Spleen (tissue), 11 donors: ENCODE data around the gene MX2. TPM values are rescaled to one million over a fixed set of nuclear protein-coding genes. Genes with fewer than 3 reads are reported as not detected.

ENCODE experiments used
- DNase-seq: peaks from one replicate; pipeline ENCODE4 v3.0.0-alpha.2; 2020
- H3K27ac ChIP-seq, 8 donors: fragments of 200-600 bp; sonication (generic) in 7 of 8; 1 replicate in 4 of 8; 2 replicates in 4 of 8; pipeline versions ENCODE4 v1.5.0 to v1.8.0; 2016 to 2021; ENCODE audit warnings: inconsistent platforms in 4 of 8, mild to moderate bottlenecking in 4 of 8, moderate library complexity in 1 of 8
- H3K27me3 ChIP-seq, 7 donors: fragments of 200-600 bp; sonication (generic) in 6 of 7; replicated peaks in 1 of 7; 1 replicate in 4 of 7; 2 replicates in 3 of 7; pipeline versions ENCODE4 v1.5.0 to v1.8.0; 2016 to 2021; ENCODE audit warnings: inconsistent platforms in 3 of 7, mild to moderate bottlenecking in 1 of 7
- H3K36me3 ChIP-seq, 6 donors: fragments of 200-600 bp; sonication (generic) in 5 of 6; 1 replicate in 4 of 6; 2 replicates in 2 of 6; pipeline versions ENCODE4 v1.5.0 to v1.8.0; 2016 to 2021; ENCODE audit warnings: inconsistent platforms in 2 of 6
- H3K4me1 ChIP-seq, 6 donors: fragments of 200-600 bp; sonication (generic) in 5 of 6; 1 replicate in 3 of 6; 2 replicates in 3 of 6; pipeline versions ENCODE4 v1.5.0 to v1.8.0; 2016 to 2021; ENCODE audit warnings: inconsistent platforms in 3 of 6
- H3K4me3 ChIP-seq, 8 donors: fragments of 200-600 bp; sonication (generic) in 7 of 8; 1 replicate in 4 of 8; 2 replicates in 4 of 8; pipeline versions ENCODE4 v1.5.0 to v1.8.0; 2016 to 2021; ENCODE audit warnings: inconsistent platforms in 4 of 8, mild to moderate bottlenecking in 4 of 8, moderate library complexity in 2 of 8
- H3K9me3 ChIP-seq, 8 donors: fragments of 200-600 bp; sonication (generic) in 7 of 8; 1 replicate in 4 of 8; 2 replicates in 4 of 8; pipeline versions ENCODE4 v1.5.0 to v1.8.0; 2016 to 2021; ENCODE audit warnings: inconsistent platforms in 4 of 8
- POLR2A ChIP-seq, 3 donors: fragments of 450-650 bp; IDR thresholded peaks; one replicate each; pipeline ENCODE4 v1.5.1; 2017; ENCODE audit warnings: antibody characterized with exemption in 3 of 3, mild to moderate bottlenecking in 1 of 3
- POLR2AphosphoS5 ChIP-seq, 3 donors: sonication (generic); formaldehyde crosslinking; IDR thresholded peaks; one replicate each; pipeline ENCODE4 v1.5.1; 2017; ENCODE audit warnings: antibody characterized with exemption in 3 of 3
- WGBS, 5 donors: extraction: QIAGEN DNeasy Blood & Tissue Kit in 3 of 5; methylation state at CpG; one replicate each; pipeline versions ENCODE4 v1.1.5 to v1.1.7; 2013 to 2018; 5-methylcytosine and 5-hydroxymethylcytosine counted together
- intact Hi-C: fragments of 100-400 bp; cut with DNase I; formaldehyde crosslinking; loops from one replicate; pipeline ENCODE4 v1.15.0; 2023; ENCODE audit warnings: low total_unique reads
- polyA plus RNA-seq, 3 donors: library from polyadenylated mRNA; stranded (reverse); fragments of 200-250 nt; gene quantifications; one replicate each; pipeline ENCODE4 v1.2.1, GENCODE V29; 2013
- total RNA-seq, 7 donors: library from RNA; depleted of rRNA in 3 of 7; stranded (reverse); fragments of >200 nt in 3 of 7; fragmentation: NEBNext Ultra II Directional in 4 of 7; extraction: Animal tissue kit (Norgen Biotek cat#: 25700) in 4 of 7; gene quantifications; one replicate each; pipeline versions ENCODE4 v1.1.0 to v1.2.1, GENCODE V29; 2016 to 2021
- TF ChIP-seq, protein P1 (sequence below), 11 experiments: fragments of 200-600 bp in 7 of 11; fragments of 450-650 bp in 4 of 11; sonication (generic) in 4 of 11; IDR thresholded peaks in 8 of 11; conservative IDR thresholded peaks in 3 of 11; 1 replicate in 7 of 11; 2 replicates in 4 of 11; pipeline versions ENCODE4 v1.4.0 to v1.8.0; 2016 to 2021; ENCODE audit warnings: antibody characterized with exemption in 11 of 11, inconsistent platforms in 4 of 11, mild to moderate bottlenecking in 1 of 11
- donor health status: healthy with polysubstance abuse.
- donor health status: DM: no; HTN: no; CAD: no; lungs with moderate emphysema.
- donor health status: DM: no; HTN: no; CAD: no.
- donor health status: Bipolar disorder and iron deficiency.
- donor health status: healthy.
- donor health status: DM: no; HTN: no; CAD: no.
- donor health status: DM: yes; HTN: yes; CAD: no.

Gene MX2
- total and polyA plus RNA-seq, 10 donors: 20.0 to 109 (median 71.8) TPM

DNA sequence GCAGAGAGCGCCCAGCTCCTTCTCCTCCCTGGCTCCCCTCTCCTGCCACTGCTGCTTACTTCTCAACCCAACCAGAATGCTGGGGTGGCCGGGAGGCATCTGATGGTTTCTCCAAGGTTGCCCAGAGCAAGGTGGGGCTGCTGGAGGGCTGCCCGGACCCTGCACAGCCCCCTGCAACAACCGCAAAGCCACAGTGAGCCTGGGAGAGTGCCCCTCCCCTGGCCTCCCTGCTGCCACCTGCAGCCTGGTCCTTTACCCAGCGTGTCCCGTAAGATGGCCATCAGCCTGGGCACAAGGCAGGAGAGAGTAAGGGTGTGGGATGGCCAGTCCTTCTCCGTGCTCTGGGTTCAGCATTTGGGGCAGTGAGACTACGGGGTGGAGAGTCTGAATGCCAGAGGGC is 17.0 kb downstream of the MX2 start:
- Histone ChIP-seq H3K9me3 (peaks cover 0 to 7% (median 0%) of the 10 kb centered on the region in 8 donors), H3K4me3 (no peak overlapping the region), H3K27me3 (no peaks in the 10 kb centered on the region), H3K4me1 (peaks cover 0 to 9% (median 0%) of the 10 kb centered on the region in 6 donors), H3K36me3 (peaks cover 4 to 98% (median 69%) of the 10 kb centered on the region in 6 donors), H3K27ac (no peak overlapping the region)
- intact Hi-C loops: no loop called here
- no peak for DNase-seq
- WGBS, 5 donors: 79 to 92% (median 87%) methylated on average over 8 of the region's 8 CpGs
- TF ChIP-seq POLR2A (IDR thresholded peaks at IDR 0.05): no peak
- TF ChIP-seq POLR2AphosphoS5 (IDR thresholded peaks at IDR 0.05): peak in 1 of 3 donors; percentile 26

DNA sequence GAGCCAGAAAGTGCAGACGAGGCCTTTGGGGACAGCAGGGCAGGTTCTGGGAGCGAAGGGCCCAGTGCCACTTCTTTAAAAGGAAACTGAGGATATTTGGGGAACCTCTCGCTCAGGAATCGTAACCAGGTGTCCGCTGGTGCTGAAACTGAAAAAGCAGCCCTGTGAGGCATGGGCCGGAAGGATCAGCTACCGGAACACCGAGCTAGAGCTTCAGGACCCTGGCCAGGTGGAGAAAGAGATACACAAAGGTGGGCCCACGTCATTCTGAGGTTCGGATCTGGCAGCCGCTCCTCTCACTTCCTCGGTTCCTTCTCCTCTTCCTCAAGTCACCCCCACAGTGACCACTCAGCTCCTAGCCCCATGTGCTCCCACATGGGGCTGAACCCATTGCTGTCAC is 18.1 kb downstream of the MX2 start:
- Histone ChIP-seq H3K27me3 (no peaks in the 10 kb centered on the region), H3K4me3 (no peak overlapping the region), H3K9me3 (peaks cover 0 to 7% (median 0%) of the 10 kb centered on the region in 8 donors), H3K36me3 (peaks cover 4 to 98% (median 69%) of the 10 kb centered on the region in 6 donors), H3K27ac (no peak overlapping the region), H3K4me1 (peaks cover 0 to 4% (median 0%) of the 10 kb centered on the region in 6 donors)
- intact Hi-C loops: no loop called here
- WGBS, 5 donors: 90 to 95% (median 93%) methylated on average over 12 of the region's 12 CpGs
- DNase-seq: no peak
- no peak for TF ChIP-seq POLR2AphosphoS5 (IDR thresholded peaks at IDR 0.05)
- TF ChIP-seq POLR2A (IDR thresholded peaks at IDR 0.05): no peak
- TF ChIP-seq, protein P1, sequence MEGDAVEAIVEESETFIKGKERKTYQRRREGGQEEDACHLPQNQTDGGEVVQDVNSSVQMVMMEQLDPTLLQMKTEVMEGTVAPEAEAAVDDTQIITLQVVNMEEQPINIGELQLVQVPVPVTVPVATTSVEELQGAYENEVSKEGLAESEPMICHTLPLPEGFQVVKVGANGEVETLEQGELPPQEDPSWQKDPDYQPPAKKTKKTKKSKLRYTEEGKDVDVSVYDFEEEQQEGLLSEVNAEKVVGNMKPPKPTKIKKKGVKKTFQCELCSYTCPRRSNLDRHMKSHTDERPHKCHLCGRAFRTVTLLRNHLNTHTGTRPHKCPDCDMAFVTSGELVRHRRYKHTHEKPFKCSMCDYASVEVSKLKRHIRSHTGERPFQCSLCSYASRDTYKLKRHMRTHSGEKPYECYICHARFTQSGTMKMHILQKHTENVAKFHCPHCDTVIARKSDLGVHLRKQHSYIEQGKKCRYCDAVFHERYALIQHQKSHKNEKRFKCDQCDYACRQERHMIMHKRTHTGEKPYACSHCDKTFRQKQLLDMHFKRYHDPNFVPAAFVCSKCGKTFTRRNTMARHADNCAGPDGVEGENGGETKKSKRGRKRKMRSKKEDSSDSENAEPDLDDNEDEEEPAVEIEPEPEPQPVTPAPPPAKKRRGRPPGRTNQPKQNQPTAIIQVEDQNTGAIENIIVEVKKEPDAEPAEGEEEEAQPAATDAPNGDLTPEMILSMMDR (IDR thresholded peaks at IDR 0.05 in 8 of 11, conservative IDR thresholded peaks at IDR 0.05 in 3 of 11): no peak

DNA sequence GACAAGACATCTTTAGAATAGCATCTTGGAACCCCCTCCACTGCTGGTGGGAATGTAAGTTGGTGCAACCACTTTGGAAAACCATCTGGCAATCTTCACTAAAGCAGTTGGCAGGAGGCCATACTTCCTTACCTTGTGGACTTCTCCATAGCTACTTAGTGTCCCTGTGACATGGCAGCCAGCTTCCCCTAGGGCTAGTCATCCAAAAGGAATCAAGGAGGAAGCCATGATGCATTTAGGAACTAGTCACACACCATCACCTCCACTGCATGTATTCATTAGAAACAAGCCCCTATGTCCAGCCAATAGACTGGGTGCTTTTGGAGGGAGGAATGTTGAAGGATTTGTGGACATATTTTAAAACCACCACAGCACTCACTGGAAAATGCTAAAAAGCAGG is 19.9 kb downstream of the MX2 start:
- Histone ChIP-seq H3K9me3 (peaks cover 0 to 7% (median 0%) of the 10 kb centered on the region in 8 donors), H3K36me3 (peaks cover 4 to 100% (median 71%) of the 10 kb centered on the region in 6 donors)

DNA sequence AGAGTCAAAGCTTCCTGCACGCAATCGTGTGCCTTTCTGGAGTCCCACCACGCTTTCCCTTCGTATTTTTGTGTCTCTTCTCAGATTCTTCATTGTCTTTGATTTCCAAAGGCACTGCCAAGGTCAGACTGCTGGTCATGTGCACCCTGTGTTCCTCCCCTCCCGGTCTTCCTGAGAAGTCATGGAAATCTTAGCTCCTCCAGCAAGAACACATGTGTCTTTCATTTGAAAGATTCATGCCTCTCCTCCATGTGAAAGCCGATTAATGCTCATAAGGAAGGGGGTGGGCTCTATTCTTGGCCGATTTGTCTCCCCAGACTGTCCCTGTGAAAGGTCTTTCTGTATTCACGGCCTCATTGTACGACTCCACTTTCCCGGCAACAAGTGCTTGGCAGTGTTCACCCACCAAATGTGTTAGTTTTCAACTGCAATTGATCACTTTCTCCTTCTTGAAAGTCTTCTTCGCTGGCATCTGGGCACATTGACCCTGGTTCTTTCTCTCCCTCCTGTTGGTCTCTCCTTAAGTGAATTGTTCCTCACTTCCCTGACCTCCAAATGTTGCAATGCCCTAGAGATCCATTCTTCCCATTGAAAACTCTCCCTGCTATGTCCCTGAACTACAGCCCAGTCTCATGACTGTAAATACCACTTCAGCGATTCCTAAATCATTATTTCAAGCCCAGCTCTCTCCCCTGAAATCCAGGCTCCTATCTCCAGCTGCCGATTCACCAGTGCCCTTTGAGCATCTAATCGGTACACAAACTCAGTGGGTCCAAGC is 25.4 kb downstream of the MX2 start:
- Histone ChIP-seq H3K4me3 (no peak overlapping the region), H3K4me1 (no peaks in the 10 kb centered on the region), H3K36me3 (peaks cover 0 to 100% (median 53%) of the 10 kb centered on the region in 6 donors), H3K9me3 (no peaks in the 10 kb centered on the region), H3K27me3 (no peaks in the 10 kb centered on the region), H3K27ac (peak overlapping the region in 4 of 8 donors; percentile 12 to 56 (median 48))
- no peak for DNase-seq
- TF ChIP-seq, protein P1 (IDR thresholded peaks at IDR 0.05 in 8 of 11, conservative IDR thresholded peaks at IDR 0.05 in 3 of 11): no peak
- no peak for TF ChIP-seq POLR2AphosphoS5 (IDR thresholded peaks at IDR 0.05)
- TF ChIP-seq POLR2A (IDR thresholded peaks at IDR 0.05): no peak
- intact Hi-C loops: no loop called here
- 85 to 90% (median 86%) methylated on average over 14 of the region's 14 CpGs for WGBS, 5 donors

More for the DNA sequence above, 19.9 kb downstream of the MX2 start:
- no peak overlapping the region for H3K4me3 ChIP-seq
- intact Hi-C loops: no loop called here
- no peaks in the 10 kb centered on the region for H3K27me3 ChIP-seq
- no peak for DNase-seq
- no peaks in the 10 kb centered on the region for H3K4me1 ChIP-seq
- H3K27ac ChIP-seq: no peak overlapping the region
- TF ChIP-seq POLR2AphosphoS5 (IDR thresholded peaks at IDR 0.05) (no peak), POLR2A (IDR thresholded peaks at IDR 0.05) (no peak)
- TF ChIP-seq, protein P1 (IDR thresholded peaks at IDR 0.05 in 8 of 11, conservative IDR thresholded peaks at IDR 0.05 in 3 of 11): no peak
